ENCODE data around the gene DTNBP1. TPM values are rescaled to one million over a fixed set of nuclear protein-coding genes. Genes with fewer than 3 reads are reported as not detected.
A peak's percentile ranks its signal among the peaks of the same experiment; 100 is the strongest.

Gene DTNBP1
- total and polyA plus RNA-seq, 2 of the 4 experiments (the other 2 are of a cell fraction) = 4.8 to 18.7 TPM

DNA sequence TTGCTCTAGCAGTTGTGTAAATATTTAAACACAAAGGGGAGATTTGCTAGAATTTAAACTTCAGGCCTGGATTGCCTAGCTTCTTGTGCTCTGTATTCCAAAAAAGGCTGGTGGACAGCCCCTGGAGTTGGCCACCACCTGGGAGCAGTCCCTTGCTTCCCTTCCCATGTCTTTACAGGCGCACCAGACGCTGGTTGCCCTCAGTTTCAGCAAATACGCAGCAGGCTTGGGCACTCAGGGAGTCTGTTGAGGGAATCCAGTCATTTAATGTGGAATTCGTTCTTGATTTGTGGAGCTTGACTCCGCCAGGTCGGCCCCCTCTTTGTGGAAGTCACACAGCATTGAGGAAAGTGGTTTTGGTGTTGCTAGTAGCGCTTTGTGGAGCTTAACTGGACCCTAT lies 156.8 kb downstream of the DTNBP1 start:
- H2BK20ac ChIP-seq (ENCODE audit: low read depth, low read length) = no peak overlapping the region
- H3K14ac ChIP-seq (replicated peaks; ENCODE audit: low read depth, low read length) = no peak overlapping the region
- no peak overlapping the region for H3K18ac ChIP-seq (ENCODE audit: low read depth, low read length)
- H3K4me2 ChIP-seq (ENCODE audit: low read depth, low read length) = no peak overlapping the region
- 0 out of 2 replicates have a peak overlapping the region, but pooled peaks have one; percentile 17 for H3K4ac ChIP-seq (ENCODE audit: low read depth, low read length)
- peaks cover 38% of the 10 kb centered on the region for H3K4me1 ChIP-seq (ENCODE audit: control insufficient read depth, insufficient read depth, low read length)
- H4K20me1 ChIP-seq (ENCODE audit: insufficient read depth, low read length) = peaks cover 96% of the 10 kb centered on the region
- no peak for TF ChIP-seq NFE2L2 (IDR thresholded peaks at IDR 0.05; ENCODE audit: low read depth, low read length)
- no peak for TF ChIP-seq RAD21 (IDR thresholded peaks at IDR 0.05; ENCODE audit: low read length)
- no peak for TF ChIP-seq CTCF (conservative IDR thresholded peaks at IDR 0.05; ENCODE audit: low read depth, low read length)
- TF ChIP-seq, protein P1, sequence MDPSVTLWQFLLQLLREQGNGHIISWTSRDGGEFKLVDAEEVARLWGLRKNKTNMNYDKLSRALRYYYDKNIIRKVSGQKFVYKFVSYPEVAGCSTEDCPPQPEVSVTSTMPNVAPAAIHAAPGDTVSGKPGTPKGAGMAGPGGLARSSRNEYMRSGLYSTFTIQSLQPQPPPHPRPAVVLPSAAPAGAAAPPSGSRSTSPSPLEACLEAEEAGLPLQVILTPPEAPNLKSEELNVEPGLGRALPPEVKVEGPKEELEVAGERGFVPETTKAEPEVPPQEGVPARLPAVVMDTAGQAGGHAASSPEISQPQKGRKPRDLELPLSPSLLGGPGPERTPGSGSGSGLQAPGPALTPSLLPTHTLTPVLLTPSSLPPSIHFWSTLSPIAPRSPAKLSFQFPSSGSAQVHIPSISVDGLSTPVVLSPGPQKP (IDR thresholded peaks at IDR 0.05; ENCODE audit: borderline replicate concordance, low read depth, low read length) = no peak
- no peak for TF ChIP-seq FOS (IDR thresholded peaks at IDR 0.05; ENCODE audit: low read depth, low read length)
- TF ChIP-seq POLR2A (IDR thresholded peaks at IDR 0.05; ENCODE audit: low read depth, low read length) = no peak
- no peak for TF ChIP-seq BHLHE40 (IDR thresholded peaks at IDR 0.05; ENCODE audit: low read depth, low read length)
- TF ChIP-seq CHD1 (IDR thresholded peaks at IDR 0.05; ENCODE audit: low read depth, low read length) = no peak
- TF ChIP-seq MAZ (IDR thresholded peaks at IDR 0.05; ENCODE audit: borderline replicate concordance, low read depth, low read length) = no peak
- TF ChIP-seq SMC3 (IDR thresholded peaks at IDR 0.05; ENCODE audit: low read depth, low read length) = no peak
- no peak for TF ChIP-seq RFX5 (IDR thresholded peaks at IDR 0.05; ENCODE audit: low read depth, low read length)
- no peak for TF ChIP-seq RCOR1 (IDR thresholded peaks at IDR 0.05; ENCODE audit: insufficient replicate concordance, low read length)
- no peak for TF ChIP-seq MAFK (IDR thresholded peaks at IDR 0.05; ENCODE audit: low read depth, low read length)
- TF ChIP-seq, protein P2, sequence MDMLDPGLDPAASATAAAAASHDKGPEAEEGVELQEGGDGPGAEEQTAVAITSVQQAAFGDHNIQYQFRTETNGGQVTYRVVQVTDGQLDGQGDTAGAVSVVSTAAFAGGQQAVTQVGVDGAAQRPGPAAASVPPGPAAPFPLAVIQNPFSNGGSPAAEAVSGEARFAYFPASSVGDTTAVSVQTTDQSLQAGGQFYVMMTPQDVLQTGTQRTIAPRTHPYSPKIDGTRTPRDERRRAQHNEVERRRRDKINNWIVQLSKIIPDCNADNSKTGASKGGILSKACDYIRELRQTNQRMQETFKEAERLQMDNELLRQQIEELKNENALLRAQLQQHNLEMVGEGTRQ (IDR thresholded peaks at IDR 0.05; ENCODE audit: low read depth, low read length) = no peak
- no peak for TF ChIP-seq MXI1 (IDR thresholded peaks at IDR 0.05; ENCODE audit: borderline replicate concordance, low read depth, low read length)
- no peak for TF ChIP-seq CEBPB (IDR thresholded peaks at IDR 0.05; ENCODE audit: low read depth, low read length)
- H3K23ac ChIP-seq (ENCODE audit: low read depth, low read length) = 0 out of 2 replicates have a peak overlapping the region, but pooled peaks have one; percentile 31
- H3K9me1 ChIP-seq (ENCODE audit: insufficient read depth, low read length) = peaks cover 38% of the 10 kb centered on the region
- no peak overlapping the region for H4K5ac ChIP-seq (ENCODE audit: low read depth, low read length)
- H2BK15ac ChIP-seq (ENCODE audit: low read depth, low read length) = no peak overlapping the region
- peak overlapping the region; percentile 78; the same call in 1 of the 2 replicates for H2AK5ac ChIP-seq (ENCODE audit: low read depth, low read length)
- H3K9ac ChIP-seq (ENCODE audit: low read depth, low read length) = no peak overlapping the region
- H4K91ac ChIP-seq (ENCODE audit: insufficient read depth, low read depth, low read length) = no peak overlapping the region
- in situ Hi-C loops (cut with MboI; ENCODE audit: low sequenced_read_pairs) (no loop called here), dilution Hi-C loops (cut with HindIII; ENCODE audit: low sequenced_read_pairs, unreplicated experiment) (no loop called here), intact Hi-C loops (cut with micrococcal nuclease) (loop anchor here (5.0 kb wide), 1 partner anchor 116 kb away; no protein-coding TSS in a partner anchor)
- H2AK9ac ChIP-seq (replicated peaks; ENCODE audit: low read depth, low read length, poor library complexity) = no peak overlapping the region
- H3K27ac ChIP-seq (ENCODE audit: insufficient read depth, low read length) = no peak overlapping the region; the same call in 1 of the 2 replicates
- H2BK5ac ChIP-seq (ENCODE audit: low read depth, low read length, poor library complexity, severe bottlenecking) = no peak overlapping the region
- no peak overlapping the region for H2BK120ac ChIP-seq (ENCODE audit: low read depth, low read length)
- ATAC-seq (ENCODE audit: low read depth) (no peak), DNase-seq (no peak)
- no peak overlapping the region for H2AFZ ChIP-seq (replicated peaks; ENCODE audit: low read length, poor library complexity)
- POLR2A ChIA-PET (ENCODE audit: unreplicated experiment) = interaction anchor here (0.6 kb wide), 1 partner anchor 200 kb away, joined by 4 read pairs; no protein-coding TSS in a partner anchor
- no peaks in the 10 kb centered on the region for H3K9me3 ChIP-seq (ENCODE audit: control insufficient read depth, insufficient read depth, low read length)
- BruUV-seq (replicated peaks) = no TSS peak
- H4K8ac ChIP-seq (ENCODE audit: low read depth in 2 of 2, low read length in 2 of 2) = no peak overlapping the region
- H3K27me3 ChIP-seq (ENCODE audit: control insufficient read depth, insufficient read depth, low read length) = no peaks in the 10 kb centered on the region
- WGBS, 2 experiments (ENCODE audit: extremely low coverage in 2 of 2, insufficient read length in 1 of 2) = 92% methylated on average over 2 of the region's 7 CpGs; no CpG with 5 or more reads in 1 of the 2 experiments
- CTCF ChIA-PET = no interaction called here
- peaks cover 34 to 88% of the 10 kb centered on the region in 2 experiments for H3K79me1 ChIP-seq (ENCODE audit: low read depth in 1 of 2, low read length in 2 of 2)
- H3K4me3 ChIP-seq (ENCODE audit: insufficient read depth, low read depth, low read length) = no peak overlapping the region
- no peak overlapping the region for H3K56ac ChIP-seq (ENCODE audit: extremely low read depth, insufficient read depth, low read length)
- peaks cover 48% of the 10 kb centered on the region for H3K36me3 ChIP-seq (ENCODE audit: control insufficient read depth, insufficient read depth, low read length)
